Glutamatergic neuron (in vitro differentiated cells): Measurements from ENCODE around the gene HYAL3. TPM values are rescaled to one million over a fixed set of nuclear protein-coding genes. Genes with fewer than 3 reads are reported as not detected.
A peak's percentile ranks its signal among the peaks of the same experiment; 100 is the strongest.

Experiments used
- DNase-seq: peaks from one replicate; pipeline ENCODE4 v3.0.0; 2022
- H3K27ac Mint-ChIP-seq: one replicate; pipeline ENCODE4 v1.8.0; 2020; ENCODE audit warnings: mild to moderate bottlenecking, mixed read lengths, inconsistent platforms; ENCODE audit not compliant: unreplicated experiment
- H3K27me3 Mint-ChIP-seq: one replicate; pipeline ENCODE4 v1.8.0; 2020; ENCODE audit warnings: mild to moderate bottlenecking, moderate library complexity, mixed read lengths, inconsistent platforms; ENCODE audit not compliant: unreplicated experiment
- H3K36me3 Mint-ChIP-seq: one replicate; pipeline ENCODE4 v1.8.0; 2020; ENCODE audit warnings: mild to moderate bottlenecking, mixed read lengths, inconsistent platforms; ENCODE audit not compliant: unreplicated experiment
- H3K4me1 Mint-ChIP-seq: one replicate; pipeline ENCODE4 v1.8.0; 2020; ENCODE audit warnings: mild to moderate bottlenecking, low read depth, mixed read lengths, inconsistent platforms; ENCODE audit not compliant: unreplicated experiment
- H3K4me3 Mint-ChIP-seq: one replicate; pipeline ENCODE4 v1.8.0; 2020; ENCODE audit warnings: mild to moderate bottlenecking, mixed read lengths, inconsistent platforms; ENCODE audit not compliant: unreplicated experiment
- H3K9me3 Mint-ChIP-seq: one replicate; pipeline ENCODE4 v1.8.0; 2020; ENCODE audit warnings: mild to moderate bottlenecking, moderate library complexity, mixed read lengths, inconsistent platforms; ENCODE audit not compliant: unreplicated experiment
- CTCF ChIP-seq: fragments of 200-600 bp; sonication (generic); IDR thresholded peaks from one replicate; pipeline ENCODE4 v1.5.0; 2021; ENCODE audit not compliant: partially characterized antibody, unreplicated experiment
- total RNA-seq: library from RNA; stranded (reverse); fragmentation: NEBNext Ultra II Directional; extraction: Animal tissue kit (Norgen Biotek cat#: 25700); gene quantifications from one replicate; pipeline ENCODE4 v1.2.1, GENCODE V29; 2021; ENCODE audit not compliant: unreplicated experiment

HYAL3 gene
- total RNA-seq, 1 donor from 2014 or later, result 6.9 TPM

DNA sequence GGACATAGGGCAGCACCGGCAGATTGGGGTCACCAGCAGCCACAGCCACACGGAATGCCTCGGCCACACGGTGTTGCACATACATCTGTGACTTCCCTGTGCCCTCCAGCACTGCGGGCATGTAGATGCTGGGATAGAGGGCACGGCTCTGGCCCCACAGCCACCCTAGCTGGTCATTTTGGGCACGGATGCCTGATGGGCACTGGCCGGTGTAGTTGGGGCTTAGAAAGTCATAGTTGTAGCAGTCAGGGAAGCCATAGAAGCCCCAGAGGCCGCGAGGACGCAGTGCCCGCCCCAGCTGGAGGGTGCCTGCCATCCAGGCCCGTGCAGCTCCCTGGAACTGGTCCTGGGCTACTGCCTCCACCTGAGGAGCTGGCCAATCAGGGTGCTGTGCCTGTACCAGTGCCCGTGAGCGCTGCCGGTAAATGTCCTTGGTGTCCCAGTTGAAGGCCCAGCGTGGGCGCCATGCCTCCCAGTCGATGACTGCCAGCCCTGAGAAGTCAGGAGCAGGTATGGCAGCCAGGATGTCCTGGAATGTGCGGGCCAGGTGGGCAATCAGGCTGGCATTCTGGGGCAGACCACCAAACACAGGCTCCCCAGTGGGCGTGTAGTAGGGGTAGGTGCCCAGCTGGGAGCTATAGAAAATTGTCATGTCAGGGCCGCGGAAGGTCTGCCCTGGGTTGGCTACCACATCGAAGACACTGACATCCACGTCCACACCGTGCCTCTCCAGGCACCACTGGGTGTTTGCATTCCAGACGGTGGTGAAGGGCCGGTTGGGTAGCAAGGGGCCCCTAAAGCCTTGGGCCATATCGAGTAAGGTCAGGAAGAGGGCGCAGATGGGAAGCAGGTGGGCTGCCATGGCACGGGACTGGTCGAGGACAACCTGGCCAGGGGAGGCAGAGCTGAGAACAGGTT is 3.1 kb upstream of the HYAL3 start:
- Mint-ChIP-seq H3K4me1 (peaks cover 8% of the 10 kb centered on the region), H3K36me3 (no peaks in the 10 kb centered on the region), H3K27me3 (peaks cover 16% of the 10 kb centered on the region), H3K9me3 (peaks cover 6% of the 10 kb centered on the region), H3K27ac (no peak overlapping the region), H3K4me3 (no peak overlapping the region)
- no peak for DNase-seq
- no peak for TF ChIP-seq CTCF

GRCh38 chr3:50300681-50301254 is 1.6 kb upstream of the HYAL3 start:
- no peak for DNase-seq
- peaks cover 16% of the 10 kb centered on the region for H3K27me3 Mint-ChIP-seq
- no peaks in the 10 kb centered on the region for H3K36me3 Mint-ChIP-seq
- peak overlapping the region; percentile 93 for H3K4me3 Mint-ChIP-seq
- peaks cover 6% of the 10 kb centered on the region for H3K9me3 Mint-ChIP-seq
- TF ChIP-seq CTCF, result no peak
- H3K4me1 Mint-ChIP-seq, result peaks cover 8% of the 10 kb centered on the region
- peak overlapping the region; percentile 91 for H3K27ac Mint-ChIP-seq

- no peaks in the 10 kb centered on the region for H3K36me3 Mint-ChIP-seq
- peaks cover 8% of the 10 kb centered on the region for H3K4me1 Mint-ChIP-seq
- DNase-seq, result no peak
- H3K4me3 Mint-ChIP-seq, result peak overlapping the region; percentile 93
- TF ChIP-seq CTCF, result no peak
- peaks cover 16% of the 10 kb centered on the region for H3K27me3 Mint-ChIP-seq
- H3K27ac Mint-ChIP-seq, result peak overlapping the region; percentile 91
- H3K9me3 Mint-ChIP-seq, result peaks cover 6% of the 10 kb centered on the region
These were observed 900 bp upstream of the HYAL3 start for GRCh38 chr3:50299929-50300680.

- TF ChIP-seq CTCF, result no peak
- peak overlapping the region; percentile 91 for H3K27ac Mint-ChIP-seq
- H3K36me3 Mint-ChIP-seq, result no peaks in the 10 kb centered on the region
- peaks cover 16% of the 10 kb centered on the region for H3K27me3 Mint-ChIP-seq
- peak overlapping the region; percentile 93 for H3K4me3 Mint-ChIP-seq
- H3K4me1 Mint-ChIP-seq, result peaks cover 8% of the 10 kb centered on the region
- H3K9me3 Mint-ChIP-seq, result peaks cover 3% of the 10 kb centered on the region
- no peak for DNase-seq
These were observed 378 bp upstream of the HYAL3 start for GRCh38 chr3:50299638-50299928.
